Measurements from ENCODE around the gene BMS1. TPM values are rescaled to one million over a fixed set of nuclear protein-coding genes. Genes with fewer than 3 reads are reported as not detected.
"Not testable (repeated sequence)": the region's sequence is repeated elsewhere in the genome, so short reads cannot be mapped to it uniquely, and the experiment has no call there.

The BMS1 gene
- total and polyA plus RNA-seq, 2 donors (not counting 3 experiments of a cell fraction or from before 2014, with no cell fraction given), result 2.8 to 23.4 TPM

DNA sequence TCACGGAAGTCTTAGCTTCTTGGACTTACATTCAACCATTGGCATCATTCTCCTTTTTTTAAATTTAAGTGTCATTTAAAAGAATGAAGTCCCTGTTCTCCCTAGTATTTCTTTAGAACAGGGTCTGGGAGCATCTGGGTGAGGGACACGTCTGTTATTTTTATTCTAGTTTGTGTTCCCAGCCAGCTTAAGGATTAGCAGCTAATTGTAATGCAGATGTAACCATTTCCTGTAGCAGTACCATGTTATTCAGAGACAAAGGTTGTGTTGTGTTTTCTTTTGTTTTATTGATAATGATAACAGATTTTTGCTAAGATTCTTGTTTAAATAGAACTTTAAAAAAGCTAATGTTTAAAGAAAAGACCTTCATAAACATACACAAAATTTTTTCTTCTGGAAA lies 34.3 kb downstream of the BMS1 start:
- BruUV-seq (replicated peaks), result no TSS peak
- TF ChIP-seq GATA2 (IDR thresholded peaks at IDR 0.05; ENCODE audit: insufficient read depth, insufficient read length, low read depth, low read length), result no peak
- TF ChIP-seq JUN (IDR thresholded peaks at IDR 0.05; ENCODE audit: borderline replicate concordance, insufficient read depth, insufficient read length, low read depth), result no peak
- no peak for TF ChIP-seq EZH2 (IDR thresholded peaks at IDR 0.05; ENCODE audit: borderline replicate concordance, low read depth, low read length, severe bottlenecking)
- no peak for TF ChIP-seq MYC (IDR thresholded peaks at IDR 0.05; ENCODE audit: low read depth, low read length)
- TF ChIP-seq, protein P1, sequence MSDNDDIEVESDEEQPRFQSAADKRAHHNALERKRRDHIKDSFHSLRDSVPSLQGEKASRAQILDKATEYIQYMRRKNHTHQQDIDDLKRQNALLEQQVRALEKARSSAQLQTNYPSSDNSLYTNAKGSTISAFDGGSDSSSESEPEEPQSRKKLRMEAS (IDR thresholded peaks at IDR 0.05; ENCODE audit: insufficient read depth, insufficient read length), result no peak
- TF ChIP-seq, protein P2, sequence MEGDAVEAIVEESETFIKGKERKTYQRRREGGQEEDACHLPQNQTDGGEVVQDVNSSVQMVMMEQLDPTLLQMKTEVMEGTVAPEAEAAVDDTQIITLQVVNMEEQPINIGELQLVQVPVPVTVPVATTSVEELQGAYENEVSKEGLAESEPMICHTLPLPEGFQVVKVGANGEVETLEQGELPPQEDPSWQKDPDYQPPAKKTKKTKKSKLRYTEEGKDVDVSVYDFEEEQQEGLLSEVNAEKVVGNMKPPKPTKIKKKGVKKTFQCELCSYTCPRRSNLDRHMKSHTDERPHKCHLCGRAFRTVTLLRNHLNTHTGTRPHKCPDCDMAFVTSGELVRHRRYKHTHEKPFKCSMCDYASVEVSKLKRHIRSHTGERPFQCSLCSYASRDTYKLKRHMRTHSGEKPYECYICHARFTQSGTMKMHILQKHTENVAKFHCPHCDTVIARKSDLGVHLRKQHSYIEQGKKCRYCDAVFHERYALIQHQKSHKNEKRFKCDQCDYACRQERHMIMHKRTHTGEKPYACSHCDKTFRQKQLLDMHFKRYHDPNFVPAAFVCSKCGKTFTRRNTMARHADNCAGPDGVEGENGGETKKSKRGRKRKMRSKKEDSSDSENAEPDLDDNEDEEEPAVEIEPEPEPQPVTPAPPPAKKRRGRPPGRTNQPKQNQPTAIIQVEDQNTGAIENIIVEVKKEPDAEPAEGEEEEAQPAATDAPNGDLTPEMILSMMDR (IDR thresholded peaks at IDR 0.05; ENCODE audit: extremely low read depth in 1 of 2, insufficient read depth in 1 of 2, low read depth in 1 of 2, low read length in 2 of 2), result no peak
- TF ChIP-seq POLR2A (IDR thresholded peaks at IDR 0.05; ENCODE audit: low read depth, low read length), result no peak
- TF ChIP-seq FOS (IDR thresholded peaks at IDR 0.05; ENCODE audit: borderline replicate concordance, insufficient read depth, low read length), result no peak
- no peak for TF ChIP-seq POLR2AphosphoS5 (IDR thresholded peaks at IDR 0.05; ENCODE audit: insufficient read depth, low read depth, low read length)
- Histone ChIP-seq H3K4me3 (replicated peaks in 1 of 3; ENCODE audit: insufficient read depth in 1 of 3, low read depth in 1 of 3, low read length in 3 of 3) (no peak overlapping the region), H3K27ac (ENCODE audit: insufficient read depth, low read depth, low read length) (no peak overlapping the region), H3K4me1 (ENCODE audit: control insufficient read depth, extremely low read depth, insufficient read depth, low read length) (no peaks in the 10 kb centered on the region), H3K79me2 (ENCODE audit: control insufficient read depth, insufficient read depth, low read length) (peaks cover 13% of the 10 kb centered on the region), H4K20me1 (replicated peaks; ENCODE audit: control insufficient read depth, extremely low read depth, insufficient read depth, low read length) (no peaks in the 10 kb centered on the region), H3K9me3 (replicated peaks; ENCODE audit: control insufficient read depth, insufficient read depth, low read length) (no peaks in the 10 kb centered on the region), H2AFZ (ENCODE audit: low read depth, low read length) (no peak overlapping the region), H3K9ac (replicated peaks; ENCODE audit: extremely low read depth, insufficient read depth, low read length) (no peak overlapping the region), H3K9me1 (replicated peaks; ENCODE audit: control insufficient read depth, extremely low read depth, insufficient read depth, low read length) (no peaks in the 10 kb centered on the region), H3K4me2 (ENCODE audit: insufficient read depth, low read length) (no peak overlapping the region), H3K36me3 (ENCODE audit: control insufficient read depth in 2 of 2, extremely low read depth in 1 of 2, insufficient read depth in 2 of 2, low read length in 2 of 2) (peaks cover 2 to 11% of the 10 kb centered on the region in 2 experiments), H3K27me3 (ENCODE audit: control insufficient read depth in 2 of 2, insufficient read depth in 2 of 2, low read length in 2 of 2) (no peaks in the 10 kb centered on the region)
- intact Hi-C loops (cut with micrococcal nuclease), result no loop called here
- CTCF ChIA-PET, result no interaction called here
- FAIRE-seq (no peak), DNase-seq (ENCODE audit: low read depth, low spot score) (no peak)
- dilution Hi-C loops (cut with MboI; ENCODE audit: extremely low pct_ligation_motif_present, low sequenced_read_pairs), result no loop called here
- POLR2A ChIA-PET, result no interaction called here

DNA sequence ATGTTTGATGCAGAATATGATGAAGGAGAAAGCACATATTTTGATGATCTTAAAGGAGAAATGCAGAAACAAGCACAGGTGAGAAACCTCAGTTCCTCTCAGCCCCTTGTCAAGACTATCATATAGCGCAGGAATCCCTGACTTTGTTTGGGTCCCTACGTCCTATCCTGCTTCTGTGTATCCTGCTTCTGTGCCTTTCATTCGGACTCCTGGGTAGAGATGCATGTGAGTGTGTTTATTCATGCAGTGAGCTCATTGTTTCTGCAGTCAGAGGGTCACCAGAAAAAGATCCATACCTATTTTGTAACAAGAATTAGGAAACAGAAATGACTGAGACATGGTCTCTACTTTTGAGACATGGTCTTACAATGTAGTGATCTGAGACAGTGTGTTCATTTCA lies 34.8 kb downstream of the BMS1 start:
- H3K79me2 ChIP-seq (ENCODE audit: control insufficient read depth, insufficient read depth, low read length); H4K20me1 ChIP-seq (replicated peaks; ENCODE audit: control insufficient read depth, extremely low read depth, insufficient read depth, low read length); H3K9ac ChIP-seq (replicated peaks; ENCODE audit: extremely low read depth, insufficient read depth, low read length); H2AFZ ChIP-seq (ENCODE audit: low read depth, low read length); DNase-seq (ENCODE audit: low read depth, low spot score); H3K4me1 ChIP-seq (ENCODE audit: control insufficient read depth, extremely low read depth, insufficient read depth, low read length); POLR2A ChIA-PET; H3K9me1 ChIP-seq (replicated peaks; ENCODE audit: control insufficient read depth, extremely low read depth, insufficient read depth, low read length); H3K4me3 ChIP-seq (replicated peaks in 1 of 3; ENCODE audit: insufficient read depth in 1 of 3, low read depth in 1 of 3, low read length in 3 of 3); intact Hi-C loops (cut with micrococcal nuclease); FAIRE-seq; CTCF ChIA-PET; H3K9me3 ChIP-seq (replicated peaks; ENCODE audit: control insufficient read depth, insufficient read depth, low read length); H3K27ac ChIP-seq (ENCODE audit: insufficient read depth, low read depth, low read length); dilution Hi-C loops (cut with MboI; ENCODE audit: extremely low pct_ligation_motif_present, low sequenced_read_pairs); H3K4me2 ChIP-seq (ENCODE audit: insufficient read depth, low read length); H3K27me3 ChIP-seq (ENCODE audit: control insufficient read depth in 2 of 2, insufficient read depth in 2 of 2, low read length in 2 of 2); BruUV-seq (replicated peaks): not testable (repeated sequence)
- peaks cover 2 to 11% of the 10 kb centered on the region in 2 experiments for H3K36me3 ChIP-seq (ENCODE audit: control insufficient read depth in 2 of 2, extremely low read depth in 1 of 2, insufficient read depth in 2 of 2, low read length in 2 of 2)

DNA sequence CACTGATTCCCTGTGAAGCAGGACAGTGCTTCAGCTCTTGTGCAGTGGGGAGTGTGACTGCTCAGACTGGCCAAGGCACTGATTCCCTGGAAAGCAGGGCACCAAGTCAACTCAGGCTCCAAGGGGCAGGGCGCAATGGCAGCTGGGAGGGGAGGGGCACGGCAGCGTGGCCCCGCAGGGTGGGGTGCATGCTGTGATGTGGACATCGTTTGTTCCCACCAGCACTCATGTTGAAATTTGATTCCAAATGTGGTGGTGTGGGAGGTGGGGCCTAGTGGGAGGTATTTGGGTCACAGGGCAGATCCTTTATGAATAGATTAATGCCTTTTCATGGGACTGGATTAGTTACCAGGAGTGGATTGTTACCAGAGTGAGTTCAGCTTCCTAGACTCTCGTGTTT lies 44.2 kb downstream of the BMS1 start:
- FAIRE-seq; H4K20me1 ChIP-seq (replicated peaks; ENCODE audit: control insufficient read depth, extremely low read depth, insufficient read depth, low read length); DNase-seq (ENCODE audit: low read depth, low spot score); H3K27me3 ChIP-seq (ENCODE audit: control insufficient read depth in 2 of 2, insufficient read depth in 2 of 2, low read length in 2 of 2); H3K4me2 ChIP-seq (ENCODE audit: insufficient read depth, low read length); H3K9ac ChIP-seq (replicated peaks; ENCODE audit: extremely low read depth, insufficient read depth, low read length); H3K9me1 ChIP-seq (replicated peaks; ENCODE audit: control insufficient read depth, extremely low read depth, insufficient read depth, low read length); BruUV-seq (replicated peaks); dilution Hi-C loops (cut with MboI; ENCODE audit: extremely low pct_ligation_motif_present, low sequenced_read_pairs); POLR2A ChIA-PET; H3K27ac ChIP-seq (ENCODE audit: insufficient read depth, low read depth, low read length); H2AFZ ChIP-seq (ENCODE audit: low read depth, low read length); H3K4me3 ChIP-seq (replicated peaks in 1 of 3; ENCODE audit: insufficient read depth in 1 of 3, low read depth in 1 of 3, low read length in 3 of 3); H3K79me2 ChIP-seq (ENCODE audit: control insufficient read depth, insufficient read depth, low read length); intact Hi-C loops (cut with micrococcal nuclease); H3K9me3 ChIP-seq (replicated peaks; ENCODE audit: control insufficient read depth, insufficient read depth, low read length); H3K4me1 ChIP-seq (ENCODE audit: control insufficient read depth, extremely low read depth, insufficient read depth, low read length): not testable (repeated sequence)
- CTCF ChIA-PET, result interaction anchor here (0.8 to 1.9 kb wide), 2 partner anchors 73 to 278 kb away, joined by 3 to 5 read pairs; no protein-coding TSS in a partner anchor
- peaks cover 7 to 13% of the 10 kb centered on the region in 2 experiments for H3K36me3 ChIP-seq (ENCODE audit: control insufficient read depth in 2 of 2, extremely low read depth in 1 of 2, insufficient read depth in 2 of 2, low read length in 2 of 2)
